Endothelial cell of umbilical vein (primary cell): ENCODE results near the gene GNB5.

Source experiments
- EZH2 ChIP-seq: IDR thresholded peaks from 2 replicates; pipeline ENCODE4 v1.6.1; 2012; ENCODE audit warnings: borderline replicate concordance, low read depth, mild to moderate bottlenecking, moderate library complexity, low read length, inconsistent platforms; ENCODE audit not compliant: severe bottlenecking
- JUN ChIP-seq: IDR thresholded peaks from 2 replicates; pipeline ENCODE4 v1.6.1; 2011; ENCODE audit warnings: borderline replicate concordance, low read depth; ENCODE audit not compliant: insufficient read length, insufficient read depth
- POLR2A ChIP-seq: IDR thresholded peaks from 2 replicates; pipeline ENCODE4 v1.6.1; 2012; ENCODE audit warnings: low read depth, mild to moderate bottlenecking, control low read depth, low read length
- POLR2AphosphoS5 ChIP-seq: IDR thresholded peaks from 2 replicates; pipeline ENCODE4 v1.6.1; 2012; ENCODE audit warnings: low read depth, mild to moderate bottlenecking, control low read depth, low read length, moderate library complexity; ENCODE audit not compliant: insufficient read depth
- TF ChIP-seq, protein P1 (sequence below), 2 donors: IDR thresholded peaks; 1 replicate in 1 of 2; 2 replicates in 1 of 2; pipeline ENCODE4 v1.5.1; 2011; ENCODE audit warnings: low read length in 2 of 2, mild to moderate bottlenecking in 2 of 2, moderate library complexity in 2 of 2, control low read depth in 1 of 2, inconsistent platforms in 1 of 2, low read depth in 1 of 2; ENCODE audit not compliant: insufficient read depth in 1 of 2; ENCODE audit errors: extremely low read depth in 1 of 2

DNA sequence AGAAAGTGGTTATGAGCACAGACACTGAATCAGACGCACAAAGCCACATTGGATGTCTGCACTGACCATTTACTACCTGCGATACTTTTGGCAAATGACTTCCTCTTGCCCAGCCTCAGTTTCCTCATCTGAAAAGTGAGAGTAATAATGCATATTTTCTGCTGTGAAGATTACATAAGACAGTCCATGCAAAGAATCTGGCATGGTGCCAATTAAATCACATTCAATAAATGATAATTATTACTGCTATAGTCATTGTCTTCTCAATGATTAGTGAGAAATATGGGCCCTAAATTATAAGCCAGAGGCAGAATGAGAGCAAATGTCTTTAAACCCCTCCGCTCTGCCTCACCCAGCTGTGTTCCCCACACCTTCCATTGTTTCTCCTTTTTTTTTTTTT, 62.6 kb downstream of the GNB5 start:
- TF ChIP-seq, protein P1, sequence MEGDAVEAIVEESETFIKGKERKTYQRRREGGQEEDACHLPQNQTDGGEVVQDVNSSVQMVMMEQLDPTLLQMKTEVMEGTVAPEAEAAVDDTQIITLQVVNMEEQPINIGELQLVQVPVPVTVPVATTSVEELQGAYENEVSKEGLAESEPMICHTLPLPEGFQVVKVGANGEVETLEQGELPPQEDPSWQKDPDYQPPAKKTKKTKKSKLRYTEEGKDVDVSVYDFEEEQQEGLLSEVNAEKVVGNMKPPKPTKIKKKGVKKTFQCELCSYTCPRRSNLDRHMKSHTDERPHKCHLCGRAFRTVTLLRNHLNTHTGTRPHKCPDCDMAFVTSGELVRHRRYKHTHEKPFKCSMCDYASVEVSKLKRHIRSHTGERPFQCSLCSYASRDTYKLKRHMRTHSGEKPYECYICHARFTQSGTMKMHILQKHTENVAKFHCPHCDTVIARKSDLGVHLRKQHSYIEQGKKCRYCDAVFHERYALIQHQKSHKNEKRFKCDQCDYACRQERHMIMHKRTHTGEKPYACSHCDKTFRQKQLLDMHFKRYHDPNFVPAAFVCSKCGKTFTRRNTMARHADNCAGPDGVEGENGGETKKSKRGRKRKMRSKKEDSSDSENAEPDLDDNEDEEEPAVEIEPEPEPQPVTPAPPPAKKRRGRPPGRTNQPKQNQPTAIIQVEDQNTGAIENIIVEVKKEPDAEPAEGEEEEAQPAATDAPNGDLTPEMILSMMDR (IDR thresholded peaks at IDR 0.05; ENCODE audit: extremely low read depth in 1 of 2, insufficient read depth in 1 of 2, low read depth in 1 of 2, low read length in 2 of 2): no peak
- no peak for TF ChIP-seq POLR2AphosphoS5
- TF ChIP-seq POLR2A: no peak
- TF ChIP-seq JUN: no peak
- no peak for TF ChIP-seq EZH2
